GM12878 (cell line): ENCODE results near the gene GNAO1. TPM values are rescaled to one million over a fixed set of nuclear protein-coding genes. Genes with fewer than 3 reads are reported as not detected.

ENCODE experiments used
- ATAC-seq: fragments of 200-7000 bp; cut with Tn5 transposase; 3 replicates; pipeline ENCODE4 v1.9.1; 2020; ENCODE audit warnings: mild to moderate bottlenecking, moderate library complexity
- BruUV-seq: library from RNA; stranded (reverse); fragments of 400-500 nt; replicated peaks from 2 replicates; lab custom pipeline; 2021; lab: Mats Ljungman, UMichigan
- CTCF ChIA-PET: fragments of 300-600 bp; sonication (Branson Sonifier 250); formaldehyde crosslinking; extraction: SDS; loops from one replicate; lab custom pipeline; 2021; ENCODE audit warnings: inconsistent platforms; lab: Yijun Ruan, JAX
- POLR2A ChIA-PET: fragments of 350-600 bp; formaldehyde crosslinking; extraction: SDS; loops from one replicate; lab custom pipeline; 2021; ENCODE audit warnings: inconsistent platforms; lab: Charles Lee
- RAD21 ChIA-PET: fragments of 300-600 bp; sonication (Branson Sonifier 250); formaldehyde crosslinking; loops from one replicate; lab custom pipeline; 2023; ENCODE audit warnings: antibody characterized with exemption; ENCODE audit not compliant: unreplicated experiment; lab: Charles Lee
- SMC1A ChIA-PET: fragments of 300-600 bp; sonication (Branson Sonifier 250); formaldehyde crosslinking; loops from one replicate; lab custom pipeline; 2023; ENCODE audit not compliant: unreplicated experiment, uncharacterized antibody; lab: Charles Lee
- DNase-seq: peaks from one replicate; pipeline ENCODE4 v3.0.0-alpha.2; 2011; ENCODE audit warnings: low read depth, low spot score
- FAIRE-seq: peaks from 3 replicates; lab custom pipeline; 2011; peaks lifted over from hg19 to GRCh38; lab: Jason Lieb, UNC
- H2AFZ ChIP-seq: 2 replicates; pipeline ENCODE4 v1.6.0; 2011; ENCODE audit warnings: low read depth, low read length, control low read depth; ENCODE audit not compliant: control insufficient read depth
- H3K27ac ChIP-seq: 2 replicates; pipeline ENCODE4 v1.5.1; 2011; ENCODE audit warnings: control low read depth; ENCODE audit not compliant: control insufficient read depth, insufficient read depth
- H3K27me3 ChIP-seq, 2 experiments: replicated peaks in 1 of 2; 2 replicates each; pipeline versions ENCODE4 v1.6.0 to v1.6.1; 2011; ENCODE audit warnings: low read length in 1 of 2; ENCODE audit not compliant: control insufficient read depth in 2 of 2, insufficient read depth in 2 of 2
- H3K36me3 ChIP-seq, 2 experiments: 2 replicates each; pipeline ENCODE4 v1.5.1; 2011; ENCODE audit warnings: low read length in 1 of 2; ENCODE audit not compliant: control insufficient read depth in 2 of 2, insufficient read depth in 2 of 2
- H3K4me1 ChIP-seq: 2 replicates; pipeline ENCODE4 v1.6.1; 2011; ENCODE audit warnings: mild to moderate bottlenecking, low read length, moderate library complexity, mixed read lengths; ENCODE audit not compliant: control insufficient read depth, insufficient read depth
- H3K4me2 ChIP-seq: 2 replicates; pipeline ENCODE4 v1.6.0; 2011; ENCODE audit warnings: control low read depth; ENCODE audit not compliant: control insufficient read depth, insufficient read depth
- H3K4me3 ChIP-seq: fragments of 200-600 bp; sonication (generic); 2 replicates; pipeline ENCODE4 v1.5.1; 2016
- H3K79me2 ChIP-seq: 2 replicates; pipeline ENCODE4 v1.6.0; 2011; ENCODE audit warnings: low read length; ENCODE audit not compliant: control insufficient read depth, insufficient read depth
- H3K9ac ChIP-seq: 2 replicates; pipeline ENCODE4 v1.8.0; 2011; ENCODE audit warnings: low read length, control low read depth, mixed read lengths; ENCODE audit not compliant: control insufficient read depth, insufficient read depth
- H3K9me3 ChIP-seq: replicated peaks from 3 replicates; pipeline ENCODE4 v1.5.1; 2011; ENCODE audit warnings: mild to moderate bottlenecking, low read length; ENCODE audit not compliant: control insufficient read depth, insufficient read depth
- H4K20me1 ChIP-seq: 2 replicates; pipeline ENCODE4 v1.6.0; 2011; ENCODE audit not compliant: control insufficient read depth, insufficient read depth
- CEBPB ChIP-seq, 2 experiments: fragments of 150-350 bp in 1 of 2; IDR thresholded peaks; 2 replicates each; pipeline ENCODE4 v1.6.1; 2012 to 2014; ENCODE audit warnings: low read depth in 2 of 2, low read length in 2 of 2, borderline replicate concordance in 1 of 2, inconsistent platforms in 1 of 2
- HDAC2 ChIP-seq: fragments of 200-600 bp; sonication (generic); IDR thresholded peaks from 2 replicates; pipeline ENCODE4 v1.6.1; 2017
- IRF3 ChIP-seq: fragments of 450-650 bp; IDR thresholded peaks from 2 replicates; pipeline ENCODE4 v1.6.1; 2014; ENCODE audit warnings: mild to moderate bottlenecking
- MAX ChIP-seq: IDR thresholded peaks from 2 replicates; pipeline ENCODE4 v1.6.1; 2012; ENCODE audit warnings: low read depth, low read length, improper control_type of control experiment
- MLLT1 ChIP-seq: fragments of 450-650 bp; IDR thresholded peaks from 2 replicates; pipeline ENCODE4 v1.6.1; 2016; ENCODE audit warnings: mild to moderate bottlenecking
- NR2C2 ChIP-seq: IDR thresholded peaks from 2 replicates; pipeline ENCODE4 v1.6.1; 2011; ENCODE audit warnings: borderline replicate concordance, low read depth; ENCODE audit not compliant: control insufficient read depth, insufficient read length
- POU2F2 ChIP-seq: IDR thresholded peaks from 3 replicates; pipeline ENCODE4 v1.6.1; 2011; ENCODE audit warnings: low read depth, mild to moderate bottlenecking, low read length, borderline replicate concordance
- SMARCA5 ChIP-seq: fragments of 450-650 bp; IDR thresholded peaks from 2 replicates; pipeline ENCODE4 v1.6.1; 2017; ENCODE audit warnings: mild to moderate bottlenecking
- ZNF592 ChIP-seq: fragments of 450-650 bp; IDR thresholded peaks from 2 replicates; pipeline ENCODE4 v1.6.1; 2017; ENCODE audit warnings: mild to moderate bottlenecking, moderate library complexity
- WGBS: methylation state at CpG from one replicate; pipeline ENCODE4 v1.1.6; 2016; ENCODE audit warnings: low lambda C conversion rate; ENCODE audit not compliant: insufficient replicate concordance, insufficient coverage; ENCODE audit errors: missing lambda C conversion rate; 5-methylcytosine and 5-hydroxymethylcytosine counted together
- in situ Hi-C: fragments of 300-500 bp; cut with MboI; formaldehyde crosslinking; loops from 9 replicates; pipeline ENCODE4 v1.14.3; 2018; ENCODE audit warnings: mixed read lengths
- intact Hi-C: fragments of 100-400 bp; cut with micrococcal nuclease; formaldehyde crosslinking; loops from one replicate; pipeline ENCODE4 v1.14.2; 2022; ENCODE audit not compliant: unreplicated experiment
- polyA plus RNA-seq, 11 experiments: library from polyadenylated mRNA; depleted of rRNA in 4 of 11; unstranded in 6 of 11; stranded (reverse) in 5 of 11; fragments of >200 nt; fragmentation: Nextera tagmentation in 4 of 11; fragmentation: Illumina TruSeq in 1 of 11; extraction: Ambion mirVana in 4 of 11; extraction: Trizol in 1 of 11; gene quantifications; 1 replicate in 1 of 11; 2 replicates in 10 of 11; pipeline versions ENCODE4 v1.2.1 to v1.2.3, GENCODE V29; 2011 to 2016; ENCODE audit warnings: inconsistent platforms in 2 of 11, missing spikeins in 2 of 11, low read depth in 1 of 11
- total RNA-seq, 4 experiments: library from RNA; depleted of rRNA in 3 of 4; stranded (reverse); fragments of >200 nt in 3 of 4; fragmentation: Illumina TruSeq in 1 of 4; extraction: Trizol in 1 of 4; gene quantifications; 2 replicates each; pipeline versions ENCODE4 v1.2.1 to v1.2.3, GENCODE V29; 2013 to 2021

GNAO1 gene
- total and polyA plus RNA-seq, 10 of the 15 experiments (the other 5 are each of a cell fraction or from before 2014, with no cell fraction given): 0.05 to 0.28 (median 0.14) TPM; not detected in 6

GRCh38 chr16:56244612-56245011 is 53.3 kb downstream of the GNAO1 start (continued):
- TF ChIP-seq SMARCA5: no peak
- no peak for TF ChIP-seq MAX
- no peak for TF ChIP-seq MLLT1

GRCh38 chr16:56245197-56245596 is 53.9 kb downstream of the GNAO1 start:
- no peak overlapping the region for H3K27ac ChIP-seq
- FAIRE-seq: no peak
- WGBS: 47% methylated on average over 6 of the region's 6 CpGs
- H3K4me3 ChIP-seq: no peak overlapping the region
- no peak overlapping the region for H2AFZ ChIP-seq
- in situ Hi-C loops (no loop called here), intact Hi-C loops (no loop called here)
- no peaks in the 10 kb centered on the region for H4K20me1 ChIP-seq
- H3K9me3 ChIP-seq: no peaks in the 10 kb centered on the region
- BruUV-seq: no TSS peak
- H3K4me1 ChIP-seq: no peaks in the 10 kb centered on the region
- ChIA-PET POLR2A (no interaction called here), SMC1A (no interaction called here), RAD21 (no interaction called here), CTCF (no interaction called here)
- no peak overlapping the region for H3K9ac ChIP-seq
- no peak overlapping the region for H3K4me2 ChIP-seq
- no peak for DNase-seq
- no peak for ATAC-seq
- H3K79me2 ChIP-seq: no peaks in the 10 kb centered on the region
- H3K36me3 ChIP-seq: no peaks in the 10 kb centered on the region
- no peak for TF ChIP-seq CEBPB (IDR thresholded peaks at IDR 0.05; ENCODE audit: borderline replicate concordance in 1 of 2, low read depth in 2 of 2, low read length in 2 of 2)
- no peak for TF ChIP-seq IRF3
- no peak for TF ChIP-seq ZNF592
- no peak for TF ChIP-seq HDAC2
- TF ChIP-seq POU2F2: no peak
- TF ChIP-seq NR2C2: no peak
- peaks cover 2 to 3% of the 10 kb centered on the region in 2 experiments; a peak in 2 of 4 replicates for H3K27me3 ChIP-seq
